Amygdala (tissue), 56 donors: Measurements from ENCODE around the gene RNASE4.
"Not testable (repeated sequence)": the region's sequence is repeated elsewhere in the genome, so short reads cannot be mapped to it uniquely, and the experiment has no call there.

Experiments used
- DNase-seq, 56 donors: peaks; one replicate each; lab custom pipeline; 2025; lab: John Stamatoyannopoulos, UW

The RNASE4 gene

GRCh38 chr14:20733684-20734429 is 49.5 kb downstream of the RNASE4 start:
- DNase-seq = no peak

GRCh38 chr14:20734430-20734806 is 50.1 kb downstream of the RNASE4 start:
- no peak for DNase-seq

GRCh38 chr14:20738292-20738691 is 53.9 kb downstream of the RNASE4 start:
- DNase-seq = not testable (repeated sequence)

- no peak for DNase-seq
Observed at GRCh38 chr14:20742132-20742531, 57.8 kb downstream of the RNASE4 start.

GRCh38 chr14:20743556-20743955 is 59.2 kb downstream of the RNASE4 start:
- no peak for DNase-seq

- DNase-seq = no peak
Observed at GRCh38 chr14:20745571-20746358, 61.4 kb downstream of the RNASE4 start, which contains the start of gene EDDM3A. EDDM3A (plus strand) TSS chr14:20745887; CDS start chr14:20747581, 1,694 bp downstream.

- no peak for DNase-seq
Observed at GRCh38 chr14:20746566-20746965, 62.2 kb downstream of the RNASE4 start.

- no peak for DNase-seq
Observed at GRCh38 chr14:20748439-20748838, 64.1 kb downstream of the RNASE4 start.

- DNase-seq = no peak
Observed at GRCh38 chr14:20750194-20750593, 65.8 kb downstream of the RNASE4 start.
